DMS 273 (cell line): ENCODE results near the gene PRCD.

ENCODE experiments used
- DNase-seq: peaks from one replicate; lab custom pipeline; 2025; ENCODE audit not compliant: unreplicated experiment; lab: John Stamatoyannopoulos, UW

Gene PRCD

GRCh38 chr17:76593384-76593826, 53.6 kb downstream of the PRCD start:
- DNase-seq, result peak; percentile 67

DNA sequence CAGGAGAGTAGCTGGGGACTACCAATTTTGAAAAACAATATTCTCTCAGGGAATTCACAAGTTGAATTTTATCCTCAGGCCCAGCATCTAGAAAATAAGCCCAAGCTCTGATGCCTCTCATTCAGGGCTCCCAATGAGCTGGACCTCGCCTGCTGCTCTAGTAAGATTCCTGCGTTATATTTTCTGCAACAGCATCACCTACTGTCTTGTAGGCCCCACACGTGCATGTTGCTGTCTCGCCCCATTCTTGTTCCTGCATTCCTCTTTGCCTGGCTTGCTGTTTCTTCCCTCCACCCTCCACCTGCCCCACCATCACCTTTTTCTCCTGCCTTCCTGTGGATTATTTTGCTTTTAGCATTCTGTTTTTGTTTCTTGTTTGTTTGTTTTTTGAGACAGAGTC, 54.1 kb downstream of the PRCD start:
- no peak for DNase-seq

DNA sequence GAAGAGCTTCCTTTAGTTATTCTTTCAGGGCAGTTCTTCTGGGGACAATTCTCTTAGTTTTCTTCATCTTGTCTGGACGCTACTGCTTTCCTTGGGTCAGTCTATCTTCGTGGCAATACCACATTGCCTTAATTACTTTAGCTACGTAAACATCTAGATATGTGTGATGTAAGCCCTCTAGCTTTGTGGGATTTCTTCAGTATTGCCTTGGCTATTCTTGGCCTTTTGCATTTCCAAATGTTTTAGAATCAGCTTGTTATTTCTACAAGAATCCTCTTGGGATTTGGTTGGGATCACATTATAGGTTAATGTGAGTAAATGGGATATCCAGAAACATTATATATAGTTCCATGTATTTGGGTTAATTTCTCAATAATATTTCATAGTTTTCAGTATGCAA, 54.8 kb downstream of the PRCD start:
- no peak for DNase-seq
